Measurements from ENCODE around the gene ZNF292.

ZNF292 gene

GRCh38 chr6:87251725-87252124 is 96.4 kb downstream of the ZNF292 start:
- H3K27ac Mint-ChIP-seq, result no peak overlapping the region
- no peak for TF ChIP-seq CTCF (IDR thresholded peaks at IDR 0.05)
- peaks cover 99% of the 10 kb centered on the region for H3K36me3 Mint-ChIP-seq (ENCODE audit: low read depth)
- DNase-seq, result no peak
- H3K4me3 Mint-ChIP-seq, result no peak overlapping the region
- peaks cover 2% of the 10 kb centered on the region for H3K27me3 Mint-ChIP-seq (ENCODE audit: low read depth, poor library complexity)
- no peaks in the 10 kb centered on the region for H3K4me1 Mint-ChIP-seq
- H3K9me3 Mint-ChIP-seq, result peaks cover 36% of the 10 kb centered on the region

- Mint-ChIP-seq H3K4me1 (no peaks in the 10 kb centered on the region), H3K27me3 (ENCODE audit: low read depth, poor library complexity) (peaks cover 2% of the 10 kb centered on the region), H3K36me3 (ENCODE audit: low read depth) (peaks cover 95% of the 10 kb centered on the region), H3K27ac (no peak overlapping the region), H3K9me3 (peaks cover 77% of the 10 kb centered on the region), H3K4me3 (no peak overlapping the region)
- no peak for TF ChIP-seq CTCF (IDR thresholded peaks at IDR 0.05)
- DNase-seq, result no peak
These were observed 101.7 kb downstream of the ZNF292 start for GRCh38 chr6:87257046-87257445.

DNA sequence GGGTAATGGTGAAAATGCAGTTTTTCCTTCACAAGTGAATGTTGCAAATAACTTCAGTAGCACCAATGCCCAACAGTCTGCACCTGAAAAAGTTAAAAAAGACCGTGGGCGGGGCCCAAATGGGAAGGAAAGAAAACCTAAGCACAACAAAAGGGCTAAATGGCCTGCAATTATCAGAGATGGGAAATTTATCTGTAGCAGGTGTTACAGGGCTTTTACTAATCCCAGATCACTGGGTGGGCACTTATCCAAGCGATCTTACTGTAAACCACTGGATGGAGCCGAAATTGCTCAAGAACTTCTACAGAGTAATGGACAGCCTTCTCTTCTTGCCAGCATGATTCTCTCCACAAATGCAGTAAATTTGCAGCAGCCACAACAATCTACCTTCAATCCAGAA is 102.2 kb downstream of the ZNF292 start:
- Mint-ChIP-seq H3K4me1 (no peaks in the 10 kb centered on the region), H3K27me3 (ENCODE audit: low read depth, poor library complexity) (peaks cover 2% of the 10 kb centered on the region), H3K9me3 (peaks cover 77% of the 10 kb centered on the region), H3K36me3 (ENCODE audit: low read depth) (peaks cover 93% of the 10 kb centered on the region), H3K27ac (no peak overlapping the region), H3K4me3 (no peak overlapping the region)
- DNase-seq, result no peak
- TF ChIP-seq CTCF (IDR thresholded peaks at IDR 0.05), result no peak

- DNase-seq, result no peak
- Mint-ChIP-seq H3K36me3 (ENCODE audit: low read depth) (peaks cover 93% of the 10 kb centered on the region), H3K4me3 (no peak overlapping the region), H3K4me1 (no peaks in the 10 kb centered on the region), H3K27me3 (ENCODE audit: low read depth, poor library complexity) (no peaks in the 10 kb centered on the region), H3K9me3 (peaks cover 77% of the 10 kb centered on the region), H3K27ac (no peak overlapping the region)
- no peak for TF ChIP-seq CTCF (IDR thresholded peaks at IDR 0.05)
These were observed 102.6 kb downstream of the ZNF292 start for GRCh38 chr6:87257975-87258374.

DNA sequence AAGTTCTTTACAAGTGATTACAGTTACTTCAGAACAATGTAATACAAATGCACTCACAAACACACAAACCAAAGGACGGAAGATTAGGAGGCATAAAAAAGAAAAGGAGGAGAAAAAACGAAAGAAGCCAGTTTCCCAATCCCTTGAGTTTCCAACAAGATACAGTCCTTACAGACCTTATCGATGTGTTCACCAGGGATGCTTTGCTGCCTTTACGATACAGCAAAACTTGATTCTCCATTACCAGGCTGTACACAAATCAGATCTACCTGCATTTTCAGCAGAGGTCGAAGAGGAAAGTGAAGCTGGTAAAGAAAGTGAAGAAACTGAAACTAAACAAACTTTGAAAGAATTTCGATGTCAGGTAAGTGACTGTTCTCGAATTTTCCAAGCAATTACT is 104.4 kb downstream of the ZNF292 start:
- peaks cover 85% of the 10 kb centered on the region for H3K36me3 Mint-ChIP-seq (ENCODE audit: low read depth)

More for the DNA sequence above, 104.4 kb downstream of the ZNF292 start:
- H3K9me3 Mint-ChIP-seq, result peaks cover 64% of the 10 kb centered on the region
- no peak overlapping the region for H3K4me3 Mint-ChIP-seq
- DNase-seq, result no peak
- no peak for TF ChIP-seq CTCF (IDR thresholded peaks at IDR 0.05)
- no peak overlapping the region for H3K27ac Mint-ChIP-seq
- H3K27me3 Mint-ChIP-seq (ENCODE audit: low read depth, poor library complexity), result no peaks in the 10 kb centered on the region
- no peaks in the 10 kb centered on the region for H3K4me1 Mint-ChIP-seq

Measured in nephron progenitor cell (in vitro differentiated cells).